Measurements from ENCODE around the gene DPP9.

DPP9 gene

GRCh38 chr19:4713384-4713951 is 10.2 kb downstream of the DPP9 start:
- TF ChIP-seq ZFX (IDR thresholded peaks at IDR 0.05) (no peak), CTCF (conservative IDR thresholded peaks at IDR 0.05) (no peak)
- H3K27ac ChIP-seq: peak overlapping the region; percentile 85

DNA sequence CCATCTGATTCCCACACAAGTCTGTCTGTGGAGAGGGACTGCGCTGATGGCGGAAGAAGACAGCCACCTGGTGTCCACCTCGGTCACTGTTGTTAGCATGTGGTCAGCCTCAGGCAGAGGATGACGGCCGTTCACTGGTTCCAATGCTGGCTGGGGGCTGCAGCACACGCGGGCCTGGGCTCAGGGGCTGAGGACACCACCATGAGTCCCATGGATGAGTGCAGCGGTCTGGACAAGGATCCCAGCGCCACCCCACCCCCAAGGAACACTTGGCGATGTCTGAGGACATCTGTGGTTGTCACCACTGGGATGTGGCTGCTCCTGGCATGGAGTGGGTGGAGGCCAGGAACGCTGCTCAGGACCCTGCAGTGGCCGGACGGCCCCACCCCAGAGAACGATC is 10.9 kb downstream of the DPP9 start:
- peak overlapping the region; percentile 85 for H3K27ac ChIP-seq
- TF ChIP-seq ZFX (IDR thresholded peaks at IDR 0.05): no peak
- TF ChIP-seq CTCF (conservative IDR thresholded peaks at IDR 0.05): no peak

GRCh38 chr19:4711211-4711610 is 12.4 kb downstream of the DPP9 start:
- TF ChIP-seq CTCF (conservative IDR thresholded peaks at IDR 0.05): no peak
- TF ChIP-seq ZFX (IDR thresholded peaks at IDR 0.05): no peak
- no peak overlapping the region for H3K27ac ChIP-seq

DNA sequence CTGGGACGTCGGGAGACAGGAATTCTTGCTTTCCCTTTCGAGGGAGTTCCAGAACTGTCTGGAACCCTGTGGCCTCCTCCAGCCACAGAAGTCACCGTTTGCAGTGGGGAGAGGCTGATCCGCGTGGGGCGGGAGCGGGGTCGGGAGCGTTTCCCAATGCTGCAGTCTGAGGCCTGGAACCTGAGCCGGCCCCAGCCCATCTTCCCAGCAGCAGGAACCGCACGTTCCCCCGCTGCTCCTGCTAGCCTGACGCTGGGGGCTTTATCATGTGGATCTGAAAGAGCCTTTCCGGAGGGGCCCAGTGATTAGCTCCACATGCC is 13.4 kb downstream of the DPP9 start:
- no peak for TF ChIP-seq CTCF (conservative IDR thresholded peaks at IDR 0.05)
- TF ChIP-seq ZFX (IDR thresholded peaks at IDR 0.05): no peak
- no peak overlapping the region for H3K27ac ChIP-seq

- H3K27ac ChIP-seq: no peak overlapping the region
- TF ChIP-seq ZFX (IDR thresholded peaks at IDR 0.05): no peak
- no peak for TF ChIP-seq CTCF (conservative IDR thresholded peaks at IDR 0.05)
These were observed 14.0 kb downstream of the DPP9 start for GRCh38 chr19:4709440-4710280.

DNA sequence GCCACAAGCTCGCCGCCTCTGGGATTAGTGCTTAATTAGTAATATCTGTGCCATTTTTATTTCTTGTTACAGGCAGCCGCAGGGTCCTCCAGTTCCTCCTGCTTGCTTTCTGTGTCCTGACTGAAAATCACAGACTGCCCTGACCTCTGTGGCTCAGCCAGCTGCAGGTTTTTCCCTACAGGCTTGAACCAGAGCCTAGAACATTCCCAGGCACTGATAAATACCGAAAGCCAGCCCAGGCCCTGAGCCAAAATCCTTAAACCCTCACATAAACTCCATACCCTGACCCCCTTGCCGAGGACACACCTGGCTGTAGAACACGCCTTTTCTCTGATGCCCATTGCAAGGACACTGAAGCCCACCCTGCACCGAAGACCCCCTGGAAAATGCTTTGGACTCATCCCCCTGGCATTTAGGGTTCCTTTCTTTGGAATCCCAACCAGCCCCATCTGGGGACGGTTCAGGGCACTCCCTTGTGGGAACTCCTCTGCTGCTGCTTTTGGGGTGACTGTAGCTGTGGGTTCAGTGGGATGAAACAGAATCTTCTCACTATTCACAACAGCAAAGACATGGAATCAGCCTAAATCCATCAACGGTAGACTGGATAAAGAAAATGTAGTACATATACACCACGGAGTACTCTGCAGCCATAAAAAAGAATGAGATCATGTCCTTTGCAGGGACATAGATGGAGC is 15.5 kb downstream of the DPP9 start:
- no peak for TF ChIP-seq CTCF (conservative IDR thresholded peaks at IDR 0.05)
- TF ChIP-seq ZFX (IDR thresholded peaks at IDR 0.05): no peak
- H3K27ac ChIP-seq: no peak overlapping the region

DNA sequence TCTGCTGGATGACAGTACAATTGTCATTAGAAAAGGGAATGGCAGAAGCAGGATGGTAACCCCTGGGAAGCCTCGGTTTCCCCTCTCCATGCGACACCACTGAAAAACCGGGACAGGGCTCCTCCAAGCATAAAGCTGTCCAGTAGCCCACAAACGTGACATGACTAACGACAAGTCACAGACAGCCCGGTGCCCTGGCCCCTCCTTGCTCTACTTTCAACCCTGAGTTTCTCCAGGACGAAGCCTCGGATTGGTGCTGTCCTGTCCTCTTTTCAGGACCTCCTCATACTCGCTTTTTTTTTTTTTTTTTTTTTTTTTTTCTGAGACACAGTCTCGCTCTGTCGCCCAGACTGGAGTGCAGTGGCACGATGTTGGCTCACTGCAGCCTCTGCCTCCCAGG is 16.3 kb downstream of the DPP9 start:
- TF ChIP-seq CTCF (conservative IDR thresholded peaks at IDR 0.05) (no peak), ZFX (IDR thresholded peaks at IDR 0.05) (no peak)
- no peak overlapping the region for H3K27ac ChIP-seq
